ENCODE results near the gene BSPRY.

GRCh38 chr9:113349445-113350094, at the start of gene BSPRY:
- TF ChIP-seq TAF1 (IDR thresholded peaks at IDR 0.05; ENCODE audit: borderline replicate concordance, insufficient read depth, low read length) (no peak), REST (IDR thresholded peaks at IDR 0.05; ENCODE audit: insufficient read depth in 1 of 2, low read depth in 2 of 2, low read length in 2 of 2) (no peak)

Measured in PFSK-1 (cell line).